ENCODE results near the gene KRT2.
A peak's percentile ranks its signal among the peaks of the same experiment; 100 is the strongest.

The KRT2 gene

DNA sequence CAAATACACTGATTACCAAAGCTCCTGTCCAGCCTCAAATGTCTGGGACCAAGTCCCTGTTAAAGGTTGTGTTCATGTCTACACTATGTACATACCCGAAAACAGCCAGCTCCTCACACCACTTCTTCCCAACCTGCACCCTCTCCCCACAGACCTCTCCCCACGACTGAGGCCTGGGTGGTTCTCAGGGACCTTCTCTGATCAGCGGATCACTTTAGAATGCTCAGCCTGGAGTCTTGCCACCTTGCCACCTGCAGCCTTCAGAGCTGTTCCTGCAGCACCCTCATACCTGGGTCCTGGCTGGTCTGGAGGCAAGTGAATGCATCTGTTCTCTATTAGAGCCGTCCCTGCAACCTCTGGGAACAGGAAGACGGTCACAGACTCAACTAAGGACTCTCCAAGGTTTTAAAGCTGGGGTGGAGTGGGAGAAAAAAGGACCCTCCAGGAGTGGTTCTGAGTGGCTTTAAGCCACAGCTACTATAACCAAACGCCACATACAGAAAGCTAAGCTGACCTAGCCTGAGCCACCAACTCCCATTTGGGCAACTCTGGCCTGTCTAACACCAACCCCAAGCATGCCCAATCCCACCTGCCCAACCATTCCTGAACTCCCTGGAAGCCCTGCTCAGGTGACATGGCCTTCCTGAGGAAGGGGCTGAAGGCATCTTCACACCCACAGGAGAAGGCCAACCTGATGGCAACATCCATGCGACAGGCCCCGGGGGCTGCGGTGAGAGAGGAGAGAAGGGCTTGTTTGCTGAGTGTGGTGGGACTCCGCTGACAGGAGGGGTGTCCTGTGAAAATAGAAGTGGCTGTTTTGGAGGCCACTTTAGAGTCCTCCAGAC, 8.6 kb downstream of the KRT2 start:
- DNase-seq = no peak

DNA sequence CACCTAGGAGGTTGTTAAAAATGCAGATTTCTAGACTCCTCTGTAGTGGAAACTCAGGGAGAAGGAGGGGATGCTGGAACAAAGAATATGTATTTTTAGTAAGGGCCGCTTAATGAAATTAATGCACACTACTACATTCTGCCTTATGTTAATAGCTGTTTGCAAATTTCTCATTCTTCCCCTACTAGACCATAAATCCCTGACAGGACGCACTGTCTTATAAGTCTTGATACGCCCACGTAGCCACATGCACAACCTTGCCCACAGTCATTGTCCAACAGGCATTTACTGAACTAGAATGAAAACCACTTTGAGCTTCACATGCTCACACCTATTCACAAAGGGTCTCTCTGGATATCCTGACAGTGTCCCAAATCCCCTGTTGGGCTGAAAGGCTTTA, 10.5 kb downstream of the KRT2 start:
- no peak for DNase-seq

DNA sequence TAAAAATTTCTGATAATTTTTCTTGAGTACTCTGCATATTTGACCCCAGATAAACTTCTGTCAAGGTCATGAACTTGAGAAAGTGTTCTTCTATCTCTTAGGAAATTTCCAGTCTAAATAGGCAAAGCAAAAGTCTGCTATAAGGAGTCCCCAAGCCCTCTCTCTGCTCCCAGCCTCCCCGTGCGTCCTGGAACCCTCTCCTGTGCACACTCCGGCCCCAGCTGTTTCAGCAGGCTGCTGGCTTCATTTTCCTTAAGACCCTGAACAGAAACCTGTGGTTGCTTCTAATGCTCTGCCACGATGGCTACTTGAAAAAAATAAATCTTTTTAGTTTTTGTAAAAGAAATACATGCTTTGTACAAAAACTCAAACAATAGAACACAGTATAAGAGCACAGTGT, 14.7 kb downstream of the KRT2 start:
- no peak for DNase-seq

DNA sequence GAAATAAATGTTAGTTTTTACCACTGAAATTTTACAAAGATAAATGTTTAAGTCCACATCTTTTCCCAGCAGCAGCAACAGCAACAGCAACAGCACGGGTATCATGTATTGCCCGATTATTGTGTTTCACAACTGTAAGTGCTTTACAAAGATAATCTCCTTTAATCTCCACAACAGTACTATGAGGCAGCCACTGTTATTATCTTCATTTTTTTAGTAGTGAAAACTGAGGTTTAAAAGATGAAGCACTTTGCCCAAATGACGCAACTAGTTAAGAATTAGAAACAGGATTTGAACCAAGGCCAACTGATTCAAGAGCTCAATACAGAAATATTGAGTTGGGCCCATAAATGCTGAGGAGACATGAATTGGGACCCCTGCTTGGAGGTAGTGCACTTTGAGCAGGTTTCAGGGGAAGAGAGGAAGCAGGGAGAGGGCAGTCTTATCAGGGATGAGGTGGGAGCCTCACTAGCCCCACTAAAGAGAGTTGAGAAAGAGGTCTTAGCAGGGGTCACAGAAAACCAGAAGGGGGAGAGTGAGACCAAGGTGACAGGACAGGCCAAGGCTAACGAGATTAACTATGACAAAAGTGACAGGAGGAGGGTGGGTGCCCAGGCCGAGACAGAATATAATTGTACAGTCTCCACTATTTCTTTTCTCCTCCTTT, 15.3 kb downstream of the KRT2 start:
- no peak for DNase-seq

DNA sequence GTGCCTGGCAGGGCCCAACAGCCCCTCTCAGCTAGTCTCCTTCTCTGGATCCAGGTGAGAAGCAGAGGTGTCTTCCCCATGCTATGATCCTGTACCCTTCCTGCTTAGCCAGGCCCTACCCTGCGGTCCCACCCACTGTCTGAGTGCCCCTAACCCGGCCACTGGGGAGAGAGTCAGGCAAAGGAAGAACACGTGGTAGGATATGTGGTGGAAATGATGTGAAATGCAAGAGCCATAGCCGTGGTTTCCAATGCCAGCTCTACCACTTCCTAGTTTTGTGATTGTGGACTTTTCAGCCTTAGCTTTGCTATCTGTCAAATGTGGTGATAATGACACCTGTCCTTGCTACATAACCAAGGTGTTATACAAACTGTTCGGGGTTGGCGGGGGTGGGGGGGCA, 15.8 kb downstream of the KRT2 start:
- no peak for DNase-seq

DNA sequence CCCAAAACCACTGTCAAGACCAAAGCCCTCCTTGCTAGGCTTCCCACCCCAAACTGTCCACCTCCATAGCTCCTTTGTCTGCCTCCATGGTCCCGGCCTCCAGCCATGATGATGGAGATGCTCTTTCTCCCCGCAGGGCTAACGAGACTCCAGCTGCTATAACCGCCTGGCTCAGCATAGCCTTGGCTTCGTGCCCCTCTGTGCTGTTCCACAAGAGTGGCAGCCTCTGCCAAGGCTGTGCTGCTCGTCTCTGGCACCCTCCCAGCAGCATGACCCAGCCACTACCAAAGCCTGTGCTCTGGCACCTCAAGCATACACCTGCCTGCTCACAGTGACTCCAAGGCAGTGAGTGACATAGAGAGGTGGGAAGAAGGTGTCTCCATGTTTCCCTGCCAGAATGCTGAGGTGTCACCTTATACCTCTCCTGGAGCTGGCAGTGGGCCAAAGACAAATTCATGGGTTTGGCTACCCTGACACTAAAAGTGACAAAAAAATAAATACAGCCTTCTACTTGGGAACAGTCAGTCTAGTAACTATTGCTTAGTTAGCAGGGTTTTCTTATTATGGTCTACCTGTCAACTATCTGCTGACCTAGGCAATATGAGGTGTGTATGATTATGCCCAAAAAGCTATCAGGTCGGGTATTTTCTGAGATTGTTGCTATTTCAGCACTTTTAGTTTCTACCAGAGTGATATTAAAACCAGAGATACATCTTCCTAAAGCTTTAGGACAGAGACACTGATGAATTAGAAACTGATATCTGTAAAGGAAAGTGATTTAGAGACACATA, 17.6 kb downstream of the KRT2 start:
- peak in 47 of 51 donors; percentile 14 to 88 (median 61) for DNase-seq

DNA sequence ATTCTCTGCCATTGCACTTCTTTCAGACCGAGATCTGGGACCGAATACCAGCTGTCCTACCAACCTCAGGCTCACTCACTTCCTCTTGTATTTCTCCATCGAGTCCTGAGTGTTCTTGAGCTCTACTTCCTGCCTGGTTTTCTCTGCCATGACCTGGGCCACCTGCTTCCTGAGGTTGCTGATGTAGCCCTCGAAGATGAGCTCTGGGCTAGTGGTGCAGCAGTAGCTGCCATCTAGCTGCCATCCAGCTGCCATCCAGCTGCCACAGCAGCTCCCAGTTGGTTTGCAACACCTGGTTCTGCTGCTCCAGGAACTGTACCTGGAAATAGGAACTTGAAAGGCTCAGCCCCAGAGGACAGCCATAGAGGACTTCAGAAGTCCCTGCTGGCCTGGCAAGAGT, 18.6 kb downstream of the KRT2 start:
- DNase-seq = no peak

DNA sequence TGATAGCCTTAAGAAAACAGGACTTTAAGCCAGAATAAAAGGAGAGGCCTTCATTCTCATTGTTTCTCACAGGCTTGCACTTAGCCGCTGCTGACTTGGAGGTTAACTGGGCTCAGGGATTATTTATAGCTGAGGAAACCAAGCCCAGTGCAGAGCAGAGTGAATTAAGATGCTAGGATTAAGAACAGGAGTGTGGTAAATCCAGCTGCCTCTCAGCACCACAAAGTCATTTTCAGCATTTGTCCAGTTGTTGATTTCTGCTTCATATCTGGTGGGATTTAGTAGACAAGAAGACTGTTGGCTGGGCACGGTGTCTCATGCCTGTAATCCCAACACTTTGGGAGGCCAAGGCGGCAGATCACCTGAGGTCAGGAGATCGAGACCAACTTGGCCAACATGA, 19.4 kb downstream of the KRT2 start:
- no peak for DNase-seq

DNA sequence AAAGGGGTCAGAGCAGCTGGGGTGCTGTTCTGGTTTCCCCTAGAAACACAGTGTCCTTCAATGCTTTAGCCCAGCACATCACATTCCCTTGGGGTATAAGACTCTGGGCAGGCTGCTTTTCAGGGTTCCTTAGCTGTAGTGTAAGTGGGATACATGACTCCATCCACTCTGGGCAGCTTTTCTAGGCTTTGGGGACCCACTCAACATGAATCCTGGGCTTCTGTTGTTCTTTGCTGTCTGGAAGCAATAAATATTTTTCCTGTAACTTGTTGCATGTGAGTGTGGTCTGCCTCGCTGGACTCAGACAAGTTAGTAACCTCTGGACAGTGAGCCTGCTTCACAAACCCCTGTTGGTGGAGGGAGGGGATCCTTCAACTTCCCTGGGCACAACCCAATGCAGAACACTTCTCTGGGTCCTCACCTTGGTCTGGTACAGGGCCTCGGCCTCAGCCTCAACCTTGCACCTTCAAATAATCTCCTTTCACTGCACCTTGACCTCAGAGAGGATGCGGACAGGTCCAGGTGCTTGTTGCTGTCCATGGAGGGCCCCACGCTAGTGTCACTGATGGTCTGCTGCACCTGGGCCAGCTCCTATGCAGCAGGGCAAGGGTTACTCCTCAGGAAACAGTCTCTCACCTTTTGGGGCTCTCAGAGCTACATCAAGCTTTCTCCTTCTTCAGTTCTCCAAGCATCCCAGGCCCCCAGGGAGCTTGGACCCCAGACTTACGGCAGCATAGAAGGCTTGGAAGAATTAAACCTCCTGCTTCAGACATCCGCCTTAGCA, 20.1 kb downstream of the KRT2 start:
- no peak for DNase-seq

DNA sequence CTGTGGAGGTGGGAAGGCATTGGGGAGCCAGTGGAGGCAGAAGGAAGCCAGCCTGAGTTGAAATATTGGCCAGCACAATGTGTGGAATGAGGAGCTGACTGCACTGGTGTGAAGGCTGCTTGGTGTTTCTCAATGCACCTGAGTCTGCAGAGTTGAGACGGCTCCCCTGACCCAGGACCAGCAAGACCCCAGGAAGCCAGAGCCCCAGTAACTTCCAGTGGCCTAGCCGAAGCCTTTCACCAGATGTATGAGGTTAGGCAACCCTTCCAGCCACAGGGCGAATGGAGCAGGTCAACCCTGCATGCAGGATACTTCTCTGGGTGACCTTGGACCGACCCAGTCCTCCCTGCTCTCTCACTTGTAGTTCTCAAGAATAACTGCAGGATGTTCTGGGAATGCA, 20.7 kb downstream of the KRT2 start:
- DNase-seq = no peak

DNA sequence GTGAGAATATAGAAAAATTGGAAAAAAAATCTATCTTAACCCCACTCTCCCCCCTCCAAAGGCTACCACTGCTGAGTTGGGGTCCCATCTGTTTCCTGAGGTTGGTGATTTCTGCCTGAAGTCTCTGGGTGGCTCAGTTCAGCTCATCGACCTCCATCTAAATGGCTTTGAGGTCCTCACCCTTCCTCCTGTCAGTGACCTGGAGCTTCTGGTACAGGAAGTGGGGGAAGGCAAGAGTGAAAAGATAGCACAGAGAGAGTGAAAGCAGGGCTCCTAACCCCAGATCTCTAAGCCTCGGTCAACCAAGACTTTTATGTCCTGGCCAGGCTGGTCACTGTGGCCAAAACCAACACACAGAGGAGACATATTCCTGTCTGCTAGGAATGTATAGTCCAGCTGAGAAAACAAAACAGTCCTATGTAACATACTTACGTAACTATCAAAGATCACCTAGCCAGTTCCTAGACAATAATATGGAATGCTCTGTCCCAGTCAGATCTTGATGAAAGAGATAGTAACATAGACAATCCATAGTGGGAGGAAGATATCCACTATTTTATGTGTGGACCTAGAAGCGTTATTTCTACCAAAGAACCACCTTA, 21.3 kb downstream of the KRT2 start:
- DNase-seq = no peak

DNA sequence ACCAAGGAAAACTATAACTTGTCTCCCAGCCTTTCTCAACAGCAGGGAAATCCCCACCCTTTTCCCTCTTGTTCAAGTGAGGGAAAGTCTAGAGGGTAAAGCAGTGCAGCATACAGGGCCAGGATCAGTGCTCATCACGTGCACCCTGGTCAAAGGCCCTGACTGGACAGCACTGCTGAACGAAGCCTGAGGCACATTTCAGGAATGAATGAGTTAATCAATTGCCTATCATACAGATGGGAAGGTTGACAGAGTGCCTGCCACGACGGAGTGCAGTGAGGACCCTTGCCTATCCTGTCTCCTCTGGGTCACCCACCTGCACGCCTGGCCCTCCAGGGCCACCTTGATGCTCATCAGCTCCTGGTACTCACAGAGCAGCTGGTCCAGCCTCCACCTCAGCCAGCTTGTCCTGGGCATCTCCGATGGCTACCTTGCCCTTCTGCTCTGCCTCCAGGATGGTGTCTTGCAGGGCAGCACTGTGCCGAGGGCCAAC, 22.0 kb downstream of the KRT2 start:
- no peak for DNase-seq

DNA sequence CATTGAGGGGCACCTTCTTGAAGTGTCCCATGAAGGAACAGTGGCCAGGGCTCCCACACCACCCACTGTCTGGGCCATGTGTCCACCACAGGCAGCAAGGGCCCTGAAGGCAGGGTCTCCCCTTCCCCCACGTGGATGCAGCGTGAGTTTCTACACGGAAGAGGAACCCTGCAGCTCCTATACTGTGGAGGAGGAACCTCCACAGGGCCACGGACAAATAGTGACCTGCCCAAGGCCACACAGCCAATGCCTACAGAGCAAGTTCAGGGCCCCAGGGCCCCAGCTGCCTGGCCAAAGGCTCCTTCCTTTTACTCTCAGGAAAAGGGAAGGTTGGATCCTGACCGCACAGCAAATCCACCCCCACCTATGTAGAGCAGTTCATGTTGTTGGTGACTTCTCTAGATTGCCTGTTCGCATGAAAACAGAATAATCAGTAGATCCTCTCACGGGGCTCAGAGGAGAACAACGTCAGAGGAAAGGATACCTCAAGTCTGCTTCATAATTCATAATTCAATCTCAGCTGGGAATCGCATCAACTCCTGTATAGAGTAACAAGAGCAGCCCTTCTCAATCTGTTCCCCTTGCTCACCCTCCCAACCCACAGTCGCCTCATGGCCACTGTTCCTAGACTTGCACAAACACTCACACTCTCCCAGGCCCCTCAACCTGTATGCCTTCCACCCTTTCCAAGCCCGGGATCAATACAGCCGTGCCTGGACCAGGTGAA, 22.6 kb downstream of the KRT2 start:
- no peak for DNase-seq

DNA sequence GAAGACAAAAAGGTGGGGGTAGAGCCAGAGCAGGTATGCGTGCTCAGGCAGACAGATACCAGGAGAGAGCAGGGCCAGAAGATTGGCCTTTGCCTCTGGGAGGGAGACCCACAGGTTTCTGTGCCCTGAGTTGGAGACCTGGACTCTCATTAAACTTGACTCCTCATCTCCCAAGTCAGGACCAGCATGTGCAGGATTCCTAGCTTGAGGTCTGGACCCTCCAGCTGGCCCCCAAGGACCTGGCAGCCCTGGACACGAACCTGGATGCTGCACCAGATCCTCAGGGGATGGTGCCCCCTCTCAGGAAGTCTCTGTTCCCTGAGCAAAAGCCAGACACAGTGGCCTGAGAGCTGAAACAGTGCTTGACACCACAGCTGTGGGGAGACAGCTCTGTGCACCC, 23.2 kb downstream of the KRT2 start:
- no peak for DNase-seq

DNA sequence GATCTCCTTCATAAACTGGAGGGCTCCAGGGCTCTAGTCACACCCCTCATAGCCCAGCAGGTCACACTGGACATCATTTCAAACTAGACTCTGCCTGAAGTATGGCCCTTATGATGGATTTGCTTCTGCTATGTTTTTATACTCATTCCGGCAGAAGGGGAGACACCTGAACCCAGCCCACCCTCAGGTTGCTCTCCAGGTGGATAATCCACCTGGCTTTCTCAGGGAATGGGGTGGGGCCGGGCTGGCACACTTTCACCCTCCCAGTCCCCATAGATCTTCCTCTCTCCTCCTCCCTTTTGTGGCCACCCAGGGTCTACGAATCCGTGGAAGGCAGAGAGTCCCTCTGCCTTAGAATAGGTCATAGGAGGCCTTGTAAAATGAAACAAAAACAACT, 23.9 kb downstream of the KRT2 start:
- DNase-seq = no peak

DNA sequence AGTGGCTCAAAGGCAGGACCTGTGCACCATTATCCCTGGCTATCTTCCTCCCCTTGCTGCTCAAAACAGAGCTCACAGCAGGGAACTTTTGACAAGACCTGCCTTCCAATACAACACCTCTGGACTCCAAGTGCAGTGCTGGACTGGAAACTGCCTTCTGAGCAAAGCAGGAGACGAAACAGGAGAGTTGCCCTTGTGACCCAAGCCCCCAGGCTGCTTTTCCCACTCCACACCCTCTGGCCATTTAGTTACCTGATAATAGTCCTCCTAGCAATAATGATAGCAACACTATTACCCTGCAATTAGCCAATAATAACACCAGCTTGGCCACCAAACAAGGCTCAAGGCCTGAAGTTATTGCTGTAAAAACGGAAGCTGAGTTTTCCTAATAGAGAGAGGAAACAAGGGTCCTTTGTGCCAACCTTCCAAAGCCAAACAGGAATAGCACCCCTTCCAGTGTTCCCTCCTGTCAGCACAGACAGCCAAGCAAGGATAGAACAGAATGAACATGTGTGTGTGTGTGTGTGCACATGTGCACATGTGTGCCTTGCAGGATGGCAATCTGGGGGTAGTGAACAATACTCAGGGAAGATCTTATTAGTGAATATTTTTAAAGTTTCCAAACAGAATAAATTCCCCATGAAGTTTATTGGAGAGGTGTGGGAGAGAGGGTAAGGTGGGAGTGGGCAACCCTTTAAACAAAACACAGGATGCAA, 24.5 kb downstream of the KRT2 start:
- DNase-seq = no peak

DNA sequence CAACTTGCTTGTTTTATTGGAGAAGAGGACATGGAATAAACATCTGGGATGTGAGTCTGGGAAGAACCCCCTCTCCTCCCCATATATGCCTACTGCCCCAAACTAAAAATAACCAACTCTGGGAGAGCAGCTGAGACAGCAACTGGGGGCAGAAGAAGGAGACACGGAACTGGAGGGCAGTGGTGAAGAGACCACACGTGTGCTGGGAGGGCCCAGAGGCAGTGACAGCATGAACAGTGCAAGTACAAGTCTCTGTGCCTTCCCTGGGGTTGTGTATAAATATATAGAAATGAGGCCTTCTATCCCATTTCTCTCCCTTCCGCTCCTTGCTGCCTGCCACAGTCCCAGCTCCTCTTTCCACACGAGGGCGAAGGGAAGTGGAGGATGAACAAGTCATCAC, 29.7 kb downstream of the KRT2 start:
- no peak for DNase-seq

DNA sequence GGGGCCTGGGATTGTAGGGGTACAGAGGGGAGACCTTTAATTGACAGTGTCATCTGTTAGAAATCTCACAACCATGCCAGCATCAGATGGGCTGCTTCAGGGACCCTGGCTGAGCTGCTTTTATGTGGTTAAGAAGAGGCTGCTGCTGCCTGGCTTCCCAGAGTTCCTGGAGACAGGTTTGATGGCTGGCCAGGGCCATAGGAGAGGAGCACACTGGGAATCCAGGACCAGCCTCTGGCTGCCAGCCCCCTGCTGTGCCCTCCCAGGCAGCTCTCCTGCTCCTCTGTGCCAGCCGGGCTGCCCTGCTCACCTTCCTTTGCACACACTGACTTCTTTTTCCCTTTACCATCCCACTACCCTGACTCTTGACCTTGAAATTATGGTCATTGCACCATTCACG, 33.1 kb downstream of the KRT2 start:
- no peak for DNase-seq

DNA sequence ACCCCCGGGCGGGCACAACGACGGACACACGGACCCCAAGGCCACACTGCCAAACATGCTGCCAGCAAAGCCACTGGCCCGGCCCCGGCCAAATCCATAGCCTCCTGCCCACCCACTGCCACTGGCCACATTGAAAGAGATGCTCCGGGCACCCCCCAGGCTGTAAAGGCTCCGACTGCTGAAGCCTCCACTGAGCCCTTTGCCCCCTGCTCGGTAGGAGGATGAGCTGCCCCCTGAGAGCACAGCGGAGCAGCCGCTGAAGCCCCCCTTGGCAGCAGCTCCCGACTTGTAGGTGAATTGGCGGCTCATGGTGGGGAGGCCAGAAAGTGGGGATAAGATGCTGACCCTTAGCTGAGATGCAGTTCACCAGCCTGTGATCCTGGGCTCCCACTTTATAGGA, 33.8 kb downstream of the KRT2 start, which contains the start of gene KRT73:
Gene KRT73 (minus strand): TSS at position 344 of the 400 bp plus-strand sequence. CDS start 35 bp downstream, at position 309.
- DNase-seq = no peak

DNA sequence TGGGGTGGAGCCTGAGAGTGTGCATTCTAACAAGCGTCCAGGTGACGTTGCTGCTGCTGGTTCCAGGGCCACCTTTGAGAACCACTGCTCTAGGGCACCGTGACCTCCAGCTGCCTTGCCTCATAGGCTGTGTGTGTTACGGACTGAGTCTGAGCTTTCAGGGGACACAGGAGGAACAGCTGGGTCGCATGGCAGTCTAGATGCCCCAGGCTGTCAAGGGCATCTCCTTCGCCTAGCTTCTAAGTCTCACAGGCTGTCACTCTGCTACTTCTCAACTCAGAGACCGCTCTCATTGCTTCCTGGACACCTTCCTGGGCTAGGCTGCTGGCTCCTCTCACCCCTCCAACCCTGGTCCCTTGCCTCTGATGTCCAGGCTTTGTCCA, 34.6 kb downstream of the KRT2 start:
- DNase-seq = no peak
